ENCODE data around the gene ADAM10.

DNA sequence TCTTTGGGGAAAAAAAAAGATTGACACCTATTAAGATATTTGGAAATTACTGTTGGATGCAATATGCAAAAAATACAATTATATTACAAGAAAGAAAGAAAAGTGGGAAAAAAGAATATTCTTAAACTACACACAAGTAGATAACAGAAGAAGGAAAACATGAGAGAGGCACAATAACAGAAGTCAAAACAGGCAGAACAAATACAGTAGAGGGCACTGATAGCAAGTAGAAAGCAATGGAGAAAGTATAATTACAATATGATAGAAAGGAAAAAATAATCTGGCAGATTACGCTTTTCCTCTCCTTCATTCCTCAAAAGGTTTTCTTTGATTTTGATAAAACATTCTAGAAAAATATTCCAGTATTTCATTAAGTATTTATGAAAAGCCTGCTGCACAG is 72.1 kb downstream of the ADAM10 start:
- TF ChIP-seq, protein P1, sequence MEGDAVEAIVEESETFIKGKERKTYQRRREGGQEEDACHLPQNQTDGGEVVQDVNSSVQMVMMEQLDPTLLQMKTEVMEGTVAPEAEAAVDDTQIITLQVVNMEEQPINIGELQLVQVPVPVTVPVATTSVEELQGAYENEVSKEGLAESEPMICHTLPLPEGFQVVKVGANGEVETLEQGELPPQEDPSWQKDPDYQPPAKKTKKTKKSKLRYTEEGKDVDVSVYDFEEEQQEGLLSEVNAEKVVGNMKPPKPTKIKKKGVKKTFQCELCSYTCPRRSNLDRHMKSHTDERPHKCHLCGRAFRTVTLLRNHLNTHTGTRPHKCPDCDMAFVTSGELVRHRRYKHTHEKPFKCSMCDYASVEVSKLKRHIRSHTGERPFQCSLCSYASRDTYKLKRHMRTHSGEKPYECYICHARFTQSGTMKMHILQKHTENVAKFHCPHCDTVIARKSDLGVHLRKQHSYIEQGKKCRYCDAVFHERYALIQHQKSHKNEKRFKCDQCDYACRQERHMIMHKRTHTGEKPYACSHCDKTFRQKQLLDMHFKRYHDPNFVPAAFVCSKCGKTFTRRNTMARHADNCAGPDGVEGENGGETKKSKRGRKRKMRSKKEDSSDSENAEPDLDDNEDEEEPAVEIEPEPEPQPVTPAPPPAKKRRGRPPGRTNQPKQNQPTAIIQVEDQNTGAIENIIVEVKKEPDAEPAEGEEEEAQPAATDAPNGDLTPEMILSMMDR (IDR thresholded peaks at IDR 0.05; ENCODE audit: control extremely low read depth in 1 of 3, insufficient read depth in 1 of 3, low read depth in 1 of 3, low read length in 3 of 3): no peak
- TF ChIP-seq POLR2A (IDR thresholded peaks at IDR 0.05; ENCODE audit: control extremely low read depth in 1 of 2, low read depth in 2 of 2, low read length in 2 of 2) (no peak), PHF8 (conservative IDR thresholded peaks at IDR 0.05; ENCODE audit: low read depth, low read length) (no peak), USF2 (IDR thresholded peaks at IDR 0.05; ENCODE audit: low read length) (no peak), CEBPB (IDR thresholded peaks at IDR 0.05; ENCODE audit: low read depth, low read length) (no peak)

All from H1 (cell line).